Stimulated activated CD4-positive, alpha-beta T cell treated with anti-CD3 and anti-CD28 coated beads, Interleukin-4, amount 100 ng/mL, for 48 hours (primary cell): ENCODE data around the gene FNDC3B.

Experiments used
- DNase-seq, 2 donors: peaks; one replicate each; pipeline ENCODE4 v3.0.0-alpha.2; 2020; ENCODE audit warnings: low read depth in 2 of 2

FNDC3B gene

DNA sequence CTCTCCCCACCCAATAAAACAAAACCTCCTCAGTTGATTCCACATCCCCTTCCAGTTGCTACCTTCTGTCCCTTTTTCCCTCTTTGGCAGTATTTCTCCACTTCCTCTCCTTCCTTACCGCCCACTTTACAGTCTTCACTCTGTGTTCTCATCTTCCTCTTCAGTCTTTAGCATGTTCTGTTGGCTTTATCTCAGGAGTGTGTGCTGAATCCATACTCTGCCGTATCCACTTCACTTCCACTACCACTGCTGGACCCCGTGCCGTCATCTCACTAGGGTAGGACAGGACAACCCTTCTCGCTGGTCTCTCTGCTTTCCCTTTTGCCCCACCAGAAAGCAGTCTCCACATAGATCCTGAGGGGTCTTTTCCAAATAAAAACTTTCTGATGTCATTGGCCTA lies 74.3 kb downstream of the FNDC3B start:
- DNase-seq, result no peak

DNA sequence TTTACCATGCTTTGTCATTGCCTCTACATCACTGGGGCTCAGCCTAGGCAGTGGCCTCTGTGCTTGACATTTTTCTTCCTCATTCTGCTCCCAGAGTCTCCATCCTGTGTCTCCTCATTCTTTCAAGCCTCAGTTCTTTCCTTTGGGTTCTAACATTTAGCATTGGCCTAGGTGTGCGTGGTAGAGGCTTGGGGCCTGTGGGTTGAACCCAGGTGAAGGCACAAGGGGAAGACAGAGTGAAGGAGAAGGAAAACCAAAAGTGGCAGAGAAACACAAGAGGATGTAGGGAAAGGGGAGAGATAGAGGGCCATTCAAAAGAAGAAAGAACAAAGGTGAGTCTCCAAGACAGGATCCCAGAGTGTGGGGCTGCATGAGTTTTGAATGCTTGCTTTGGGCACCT lies 75.7 kb downstream of the FNDC3B start:
- DNase-seq, result no peak

DNA sequence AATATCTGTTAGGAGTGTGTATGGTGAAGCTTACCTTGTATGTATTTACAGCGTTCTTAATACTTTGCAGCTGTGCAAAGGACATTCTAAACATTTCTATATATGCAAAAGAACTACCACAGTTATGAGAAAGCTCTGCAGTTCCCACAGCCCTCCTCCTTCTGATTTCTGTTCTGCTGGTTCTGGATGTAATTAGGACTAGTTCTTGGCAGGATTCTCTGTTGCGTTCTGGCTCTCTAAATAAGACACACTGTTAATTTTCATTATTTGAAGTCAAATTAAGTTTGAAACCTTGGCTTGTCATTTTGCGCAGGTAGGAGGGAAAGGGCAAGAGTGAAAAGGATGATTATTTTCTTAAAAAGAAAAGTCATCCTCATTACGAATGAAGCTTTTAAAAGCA lies 76.4 kb downstream of the FNDC3B start:
- DNase-seq, result no peak

DNA sequence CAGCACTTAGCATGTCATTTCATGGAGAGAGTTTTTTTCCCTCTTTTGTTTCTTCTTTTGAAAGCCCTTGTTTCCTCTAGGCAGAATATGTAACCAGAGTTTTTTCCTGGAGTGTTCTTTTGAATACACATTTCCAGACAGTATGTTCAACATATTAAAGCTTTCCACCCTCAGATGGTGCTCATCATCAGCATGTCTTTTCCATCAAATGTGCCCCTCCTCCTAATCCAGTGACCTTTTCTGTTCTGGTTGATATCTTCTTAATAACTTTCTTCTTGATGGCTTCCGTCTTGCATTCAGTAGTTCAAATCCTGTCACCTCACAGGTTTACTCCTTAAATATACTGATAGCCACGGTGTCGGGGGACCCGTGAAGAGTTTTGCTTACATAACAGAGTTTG lies 78.6 kb downstream of the FNDC3B start:
- no peak for DNase-seq

DNA sequence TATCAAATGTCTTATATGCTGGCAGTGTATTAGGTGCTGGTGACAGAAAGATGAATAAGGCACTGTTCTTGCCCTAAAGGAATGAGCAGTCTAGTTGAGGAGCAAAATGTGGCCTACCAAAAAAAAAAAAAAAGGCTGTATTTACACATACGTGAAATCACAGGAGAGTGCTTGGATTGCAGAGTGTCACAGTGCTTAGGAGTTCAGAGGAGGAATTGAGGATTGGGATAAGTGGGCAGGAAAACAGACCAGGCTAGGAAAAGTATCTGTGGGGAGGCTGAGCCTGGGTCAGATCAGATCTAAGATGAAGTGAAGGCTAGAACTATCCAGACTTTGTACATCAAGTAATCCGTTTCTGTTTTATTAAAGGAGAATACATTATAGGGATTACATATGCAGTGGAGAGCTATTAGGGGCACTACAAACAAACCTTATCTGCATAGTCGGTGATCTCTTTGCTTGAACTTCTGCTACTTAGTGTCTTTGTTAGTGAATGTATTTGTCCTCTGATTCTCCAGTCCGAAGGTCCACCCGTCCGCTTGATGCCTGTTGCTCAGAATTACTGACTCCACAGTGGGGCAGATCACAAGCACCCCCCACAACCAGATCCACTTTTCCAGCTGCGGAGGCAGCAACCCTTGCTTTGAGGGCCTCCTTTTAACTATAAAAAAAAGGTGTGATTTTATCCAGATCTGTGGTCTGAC lies 80.0 kb downstream of the FNDC3B start:
- DNase-seq, result no peak

DNA sequence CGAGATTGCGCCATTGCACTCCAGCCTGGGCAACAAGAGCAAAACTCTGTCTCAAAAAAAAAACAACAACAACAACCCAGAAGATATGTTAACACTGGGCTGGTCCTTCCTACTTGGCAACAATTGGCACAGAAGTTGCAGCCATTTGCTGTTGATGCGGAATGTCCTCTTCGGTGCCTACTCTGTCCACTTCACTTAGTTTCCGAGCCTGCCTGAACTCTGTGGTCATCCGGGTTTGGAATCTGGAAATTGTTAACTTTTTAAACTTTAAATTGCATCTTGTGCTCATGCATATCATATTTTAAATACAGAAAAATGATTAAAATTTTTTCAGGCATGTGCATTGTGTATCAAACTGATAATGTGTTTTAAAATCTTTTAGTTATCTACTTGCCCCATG lies 81.5 kb downstream of the FNDC3B start:
- DNase-seq, result no peak

DNA sequence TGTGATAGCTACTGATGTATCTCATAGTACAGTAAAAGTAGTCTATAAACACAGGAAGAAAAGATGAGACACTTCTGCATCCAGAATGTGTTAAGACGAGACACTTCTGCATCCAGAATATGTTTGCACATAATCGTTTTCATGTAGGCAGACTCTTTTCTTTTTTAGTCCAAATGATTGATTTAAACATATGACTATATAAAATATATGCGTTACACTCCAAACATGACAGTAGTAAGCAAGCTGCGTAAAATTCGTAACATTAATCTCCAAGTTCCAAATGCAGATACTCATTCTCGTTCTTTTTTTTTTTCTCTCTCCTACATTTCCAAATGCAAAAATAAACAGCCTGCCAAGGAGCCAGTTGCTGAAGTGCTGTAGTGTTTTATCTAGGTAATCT lies 82.6 kb downstream of the FNDC3B start:
- DNase-seq, result no peak

DNA sequence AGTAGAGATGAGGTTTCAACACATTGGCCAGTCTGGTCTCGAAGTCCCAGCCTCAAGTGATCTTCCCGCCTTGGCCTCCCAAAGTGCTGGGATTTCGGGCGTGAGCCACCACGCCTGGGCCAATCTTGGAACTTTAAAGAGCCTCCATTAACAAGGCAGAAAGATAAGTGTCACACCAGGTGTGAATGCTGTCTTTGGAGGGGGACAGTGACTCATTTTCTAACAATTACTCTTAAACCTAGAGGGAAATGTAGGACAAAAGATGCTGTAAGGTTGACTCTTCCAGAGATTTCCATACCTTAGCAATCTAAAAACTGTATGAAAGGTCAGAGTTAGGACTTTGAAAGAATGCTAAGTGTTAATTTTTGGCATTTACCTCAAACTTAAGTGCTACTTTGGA lies 84.9 kb downstream of the FNDC3B start:
- DNase-seq, result no peak

DNA sequence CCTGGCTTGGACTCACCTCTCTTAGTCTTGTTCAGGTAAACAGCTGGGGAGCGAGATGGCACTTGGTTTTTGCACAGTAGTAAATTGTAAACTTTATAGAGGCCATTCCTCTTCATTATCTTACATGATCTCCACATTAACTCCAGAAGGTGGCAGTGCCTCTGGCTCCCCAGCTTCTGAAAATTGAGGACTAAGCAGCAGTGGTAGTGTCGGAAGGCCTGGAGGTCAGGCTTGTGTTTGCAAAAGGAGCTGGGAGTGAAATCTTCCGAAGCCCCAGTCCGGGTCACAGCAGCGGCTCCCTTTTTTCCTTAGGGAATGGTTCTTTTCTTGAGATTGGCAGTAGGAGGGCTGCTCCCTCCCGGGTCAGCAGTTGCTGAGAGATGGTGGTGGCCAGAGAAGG lies 85.7 kb downstream of the FNDC3B start:
- no peak for DNase-seq

DNA sequence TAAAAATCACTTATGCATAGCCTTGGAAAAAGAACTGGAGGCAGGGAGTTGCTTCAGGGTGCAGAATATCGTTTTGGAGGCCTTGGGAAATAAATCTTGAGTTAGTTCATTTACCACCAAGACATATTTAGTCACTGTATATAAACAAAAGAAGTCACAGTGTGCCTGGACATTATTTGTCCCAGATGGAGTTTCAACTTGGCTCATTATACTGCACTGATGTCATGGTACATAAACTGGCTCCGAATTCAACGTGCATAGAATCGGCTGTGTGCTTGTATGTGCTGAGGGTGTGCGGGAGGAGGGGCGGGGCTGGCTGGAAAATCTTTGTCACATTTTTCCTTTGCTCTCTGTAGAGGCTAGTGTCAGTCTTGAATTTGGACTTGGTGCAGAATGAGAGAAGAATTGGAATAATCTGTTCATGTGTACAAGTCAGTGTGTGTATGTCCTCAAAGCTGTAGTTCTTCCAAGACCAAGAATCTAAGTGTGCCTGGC lies 86.6 kb downstream of the FNDC3B start:
- no peak for DNase-seq

DNA sequence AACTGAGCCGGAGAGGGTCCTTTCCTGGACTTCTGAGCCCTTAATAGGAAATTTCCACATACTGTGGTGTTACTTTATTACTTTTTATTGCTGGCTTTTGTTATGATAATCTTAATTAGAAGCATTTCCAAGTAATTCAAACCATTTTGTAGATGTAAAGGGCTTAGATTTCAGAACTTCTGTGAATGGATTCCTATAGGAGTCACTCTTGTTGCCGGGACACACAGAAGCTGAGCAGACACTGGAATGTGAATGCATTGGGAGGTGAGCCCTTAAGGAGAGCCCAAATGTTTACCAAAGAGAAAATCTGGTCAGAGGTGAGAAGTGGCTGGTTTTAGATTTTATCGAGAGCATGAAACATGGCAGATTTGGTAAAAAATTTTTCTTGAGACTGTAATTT lies 87.4 kb downstream of the FNDC3B start:
- no peak for DNase-seq

DNA sequence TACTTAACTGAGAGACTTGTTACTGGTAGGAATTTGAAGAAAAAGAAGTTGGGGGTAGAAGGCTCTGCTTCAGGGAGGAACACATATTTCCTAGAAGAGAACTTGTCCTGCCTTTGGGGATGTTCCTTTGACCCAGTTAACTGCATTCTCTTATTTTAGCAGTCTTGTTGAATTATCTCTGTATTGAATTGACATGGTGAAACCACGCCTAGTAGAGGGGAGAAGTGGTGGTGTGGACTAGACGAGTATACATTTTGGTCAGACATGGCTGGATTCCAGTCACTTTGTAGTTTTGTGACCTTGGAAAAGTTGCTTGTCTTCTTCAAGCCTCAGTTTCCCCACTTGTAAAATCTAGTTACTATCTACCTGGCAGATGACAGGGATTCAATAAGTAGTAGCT lies 87.8 kb downstream of the FNDC3B start:
- no peak for DNase-seq

DNA sequence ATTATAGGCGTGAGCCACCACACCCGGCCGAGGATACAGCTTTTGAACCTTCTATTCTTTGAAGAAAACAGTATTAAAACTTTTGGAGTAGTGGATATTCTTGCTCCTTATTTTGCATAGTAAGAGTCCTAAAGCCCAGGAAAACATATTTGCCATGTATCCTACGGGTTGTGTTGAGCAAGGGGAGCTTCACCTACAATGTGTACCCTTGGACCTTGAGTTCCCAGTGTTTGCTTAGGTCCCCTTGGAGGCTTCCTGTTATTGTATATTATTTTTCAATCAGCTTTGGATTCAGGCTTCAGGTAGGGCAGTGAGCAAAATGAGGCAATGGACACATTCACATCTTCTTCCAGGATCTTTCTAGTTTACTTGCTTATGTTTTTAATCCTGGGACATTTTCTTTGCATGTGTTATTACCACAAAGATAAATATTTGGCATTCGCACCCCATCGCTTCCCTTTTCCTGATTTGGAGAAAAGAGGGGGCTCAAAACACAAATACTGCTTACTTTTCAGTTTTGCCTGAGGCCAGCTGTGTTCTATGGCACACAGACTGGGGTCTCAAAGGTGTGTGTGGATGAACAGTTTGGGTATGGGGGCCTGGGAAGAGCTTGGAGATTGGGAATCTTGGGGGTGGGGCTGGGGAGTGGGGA lies 88.7 kb downstream of the FNDC3B start:
- DNase-seq, result no peak

DNA sequence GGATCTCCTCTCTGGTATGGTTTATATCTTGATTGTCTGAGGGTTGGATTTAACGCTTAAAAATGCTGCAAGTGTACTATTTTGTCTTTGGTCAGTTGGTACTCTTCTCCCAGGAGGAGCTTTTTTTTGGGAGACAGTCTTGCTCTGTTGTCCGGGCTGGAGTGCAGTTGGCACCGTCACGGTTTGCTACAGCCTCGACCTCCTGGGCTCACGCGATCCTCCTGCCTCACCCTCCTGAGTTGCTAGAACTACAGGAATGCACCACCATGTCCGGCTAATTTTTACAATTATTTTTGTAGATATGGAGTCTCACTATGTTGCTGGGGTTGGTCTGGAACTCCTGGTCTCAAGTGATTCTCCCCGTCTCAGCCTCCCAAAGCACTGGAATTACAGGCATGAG lies 89.5 kb downstream of the FNDC3B start:
- no peak for DNase-seq

DNA sequence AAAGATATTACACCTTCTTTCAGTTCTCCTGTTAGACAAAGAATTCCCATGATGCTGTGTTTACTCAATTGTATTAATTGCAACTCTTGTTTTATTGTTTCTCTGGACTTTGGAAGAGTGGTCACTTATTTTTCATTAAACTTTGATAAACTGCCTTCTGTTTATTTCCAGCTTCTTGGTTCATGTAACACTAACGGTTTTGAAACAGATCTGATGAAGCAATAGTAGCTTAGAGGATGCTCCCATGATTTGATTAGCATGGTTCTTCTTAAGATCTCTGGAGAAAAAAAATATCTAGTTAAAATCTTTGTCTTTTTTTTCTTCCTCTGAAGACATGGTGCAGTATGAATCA lies 90.1 kb downstream of the FNDC3B start:
- DNase-seq, result no peak

DNA sequence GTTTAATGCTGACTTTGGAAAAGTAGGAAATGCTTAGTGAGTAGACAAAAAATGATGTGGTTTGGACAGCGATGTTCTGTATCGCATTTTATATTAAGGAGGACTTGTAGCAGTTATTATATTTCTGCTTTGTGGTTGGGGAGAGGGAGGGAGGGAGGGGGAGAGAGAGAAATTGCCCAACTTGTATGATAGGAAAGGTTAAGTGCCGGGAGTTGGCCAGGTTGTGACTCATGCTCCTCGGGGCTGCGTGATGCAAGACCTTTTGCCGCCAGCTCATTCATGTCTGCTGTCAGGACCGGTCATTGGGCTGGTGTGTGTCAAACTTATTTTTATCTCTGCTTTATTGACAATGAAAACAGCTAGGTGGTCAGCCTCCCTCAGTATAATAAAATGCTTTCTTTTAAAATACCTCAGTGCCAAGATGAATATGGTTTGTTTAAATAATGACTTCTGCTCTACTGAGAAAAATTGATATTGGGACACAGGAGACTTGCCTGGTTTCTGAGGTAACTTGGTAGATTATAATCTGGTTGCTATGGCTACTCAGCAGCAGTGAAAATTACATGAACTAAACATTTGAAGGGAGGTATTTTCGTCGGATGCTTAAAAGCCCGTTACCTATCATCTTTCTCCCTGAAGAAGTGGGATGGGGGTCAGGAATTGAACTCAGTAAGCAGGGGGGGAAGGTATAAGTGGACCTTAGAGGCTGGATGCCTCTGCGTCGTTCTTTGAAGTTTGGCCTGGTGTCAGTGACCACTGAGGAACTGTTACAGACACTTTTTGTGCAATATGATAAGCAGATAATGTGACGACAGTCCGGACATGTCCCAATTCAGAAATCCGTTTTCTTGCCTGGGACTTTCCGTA lies 90.7 kb downstream of the FNDC3B start:
- peak; percentile 30 to 47 for DNase-seq

DNA sequence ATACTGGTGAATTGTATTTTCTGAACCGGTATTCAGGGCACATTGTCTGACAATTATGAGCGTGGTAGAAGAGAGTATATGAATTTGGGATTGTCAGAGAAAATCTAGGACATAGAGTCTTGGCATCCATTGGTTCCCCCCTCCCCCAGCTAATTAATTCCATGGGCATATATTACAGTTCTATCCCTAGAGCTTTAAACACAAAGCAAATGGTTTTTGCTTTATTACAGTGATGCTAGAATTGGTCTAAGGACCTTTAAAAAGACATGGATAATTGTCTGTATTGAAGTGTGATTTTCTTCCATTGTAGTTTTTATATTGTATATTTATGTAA lies 91.3 kb downstream of the FNDC3B start:
- DNase-seq, result no peak

DNA sequence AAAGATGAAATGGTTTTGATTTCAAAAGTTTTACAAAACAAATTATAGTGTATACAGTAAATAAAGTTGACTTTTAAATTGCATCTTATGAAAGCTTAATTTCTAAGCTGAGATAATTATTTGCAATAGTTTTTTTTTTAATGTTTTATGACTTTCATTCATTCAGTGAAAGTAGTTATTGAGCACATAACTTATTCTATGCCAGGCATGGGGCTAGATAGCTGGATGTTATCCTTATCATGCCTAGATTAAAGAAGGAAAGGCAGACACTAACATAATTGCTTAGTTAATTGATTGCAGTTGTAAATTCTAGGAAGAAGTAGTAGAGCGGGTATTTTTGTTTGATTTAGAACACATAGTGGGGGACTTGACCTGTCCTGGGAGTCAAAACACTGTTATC lies 92.4 kb downstream of the FNDC3B start:
- DNase-seq, result no peak

DNA sequence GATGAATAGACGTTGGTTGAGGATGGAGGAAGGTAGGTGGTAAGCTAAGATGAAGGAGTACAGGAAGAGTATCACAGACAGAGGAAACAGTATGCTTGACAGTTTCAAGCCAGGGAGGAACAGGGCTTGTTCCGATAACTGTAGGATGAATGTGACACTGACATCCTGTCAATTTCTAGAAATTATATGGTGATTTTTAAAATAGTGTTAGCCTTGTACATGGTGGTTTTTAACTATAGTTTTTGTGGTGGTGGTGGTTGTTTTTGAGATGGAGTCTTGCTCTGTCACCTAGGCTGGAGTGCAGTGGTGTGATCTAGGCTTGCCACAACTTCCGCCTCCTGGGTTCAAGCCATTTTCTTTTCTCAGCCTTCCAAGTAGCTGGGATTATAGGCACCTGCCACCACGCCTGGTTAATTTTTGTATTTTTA lies 92.8 kb downstream of the FNDC3B start:
- no peak for DNase-seq

DNA sequence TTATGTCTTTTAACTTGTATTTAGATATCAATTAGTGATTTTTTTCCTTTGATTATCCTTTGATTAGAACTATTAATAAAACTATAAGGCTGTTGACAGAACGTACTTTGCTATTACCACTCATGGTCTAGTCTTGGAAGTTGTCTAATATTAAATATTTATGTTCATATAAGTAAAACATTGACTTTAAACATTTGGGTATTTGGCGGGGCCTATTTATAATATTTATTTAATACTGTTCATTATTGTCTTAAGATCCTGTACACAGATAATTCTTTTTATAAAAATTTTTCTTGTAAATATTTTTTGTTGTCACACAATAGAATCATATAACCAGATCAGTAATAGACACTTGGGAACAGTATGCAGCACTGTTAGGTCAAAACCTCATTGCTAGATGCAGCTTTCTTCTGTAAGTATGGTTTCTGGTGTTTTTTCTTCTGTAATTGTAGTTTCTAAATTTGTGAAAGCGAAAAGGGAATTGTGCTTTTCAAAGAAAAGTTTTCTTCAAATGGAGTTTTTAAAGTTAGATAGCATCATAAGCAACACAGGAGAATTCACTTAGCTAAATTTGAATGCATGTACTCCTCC lies 93.4 kb downstream of the FNDC3B start:
- DNase-seq, result no peak

DNA sequence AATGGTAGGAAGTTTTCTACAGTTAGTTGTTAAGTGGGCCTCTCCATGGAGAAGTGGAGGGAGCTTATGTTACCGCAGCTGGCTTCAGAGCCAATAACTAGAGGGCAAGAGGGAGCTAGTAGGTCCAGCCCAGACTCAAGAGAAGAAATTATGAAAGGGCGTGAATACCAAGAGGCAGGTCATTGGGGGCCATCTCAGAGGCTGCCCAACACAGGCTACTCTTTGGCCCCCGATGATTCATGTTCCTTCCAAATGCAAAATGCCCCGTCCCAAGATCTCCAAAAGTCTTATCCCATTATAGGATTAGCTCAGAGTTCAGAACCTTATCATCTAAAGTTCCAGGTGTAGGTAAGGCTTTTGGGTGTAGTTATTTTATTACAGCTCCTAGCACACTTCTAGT lies 94.5 kb downstream of the FNDC3B start:
- no peak for DNase-seq

DNA sequence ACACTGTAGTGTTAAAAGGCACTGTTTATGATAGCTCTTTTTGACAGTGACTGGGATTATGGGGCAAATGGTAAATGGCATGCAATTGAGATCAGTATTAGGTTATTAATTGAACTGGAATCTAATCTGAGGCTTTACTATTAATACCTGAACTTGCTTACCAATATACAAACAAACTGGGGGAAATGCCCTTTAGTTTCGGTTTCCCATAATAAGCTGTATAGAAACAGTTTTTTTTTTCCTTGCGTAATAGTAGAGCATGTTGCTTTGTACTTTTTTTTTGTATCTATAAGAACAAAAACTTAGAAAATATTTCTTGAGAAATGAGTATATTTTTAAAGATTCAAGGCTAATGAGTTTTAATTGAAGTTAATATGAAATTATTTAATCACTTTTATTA lies 95.0 kb downstream of the FNDC3B start:
- DNase-seq, result no peak

DNA sequence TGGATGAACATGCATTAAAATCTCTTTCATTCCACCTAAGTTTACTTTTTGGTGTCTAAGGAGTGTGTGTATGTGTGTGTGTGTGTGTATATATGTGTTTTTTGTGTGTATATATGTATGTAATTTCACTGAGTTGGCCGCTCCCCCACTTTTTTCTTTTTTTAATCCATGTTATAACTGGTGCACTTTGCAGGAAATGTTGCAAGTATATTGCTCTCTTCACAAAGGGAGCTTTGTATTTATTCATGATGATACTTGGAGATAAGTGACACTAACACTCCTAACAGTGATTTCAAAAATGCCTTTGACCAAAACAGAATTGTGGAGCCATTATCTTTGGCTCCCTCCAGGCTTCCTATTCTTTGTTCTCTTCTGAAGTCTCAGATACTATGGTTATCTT lies 95.8 kb downstream of the FNDC3B start:
- DNase-seq, result no peak
